ENCODE measurements around the gene KCNB1. TPM values are rescaled to one million over a fixed set of nuclear protein-coding genes. Genes with fewer than 3 reads are reported as not detected.
"Not testable (repeated sequence)": the region's sequence is repeated elsewhere in the genome, so short reads cannot be mapped to it uniquely, and the experiment has no call there.

KCNB1 gene
- polyA plus RNA-seq, 10 donors = 5.2 to 15.7 (median 8.2) TPM

- peak in 1 of 3 donors; percentile 67 for DNase-seq
These were observed 156.4 kb downstream of the KCNB1 start for GRCh38 chr20:49326026-49326425.

- DNase-seq = no peak
These were observed 158.2 kb downstream of the KCNB1 start for GRCh38 chr20:49324306-49324705.

GRCh38 chr20:49323622-49324238, 158.7 kb downstream of the KCNB1 start:
- DNase-seq = peak in 2 of 3 donors; percentile 49 to 70

- peak in 1 of 3 donors; percentile 46 for DNase-seq
These were observed 162.0 kb downstream of the KCNB1 start for GRCh38 chr20:49320460-49320859.

GRCh38 chr20:49319208-49319809, 163.2 kb downstream of the KCNB1 start:
- DNase-seq = no peak

- DNase-seq = no peak
These were observed 163.8 kb downstream of the KCNB1 start for GRCh38 chr20:49318430-49319207.

- no peak for DNase-seq
These were observed 164.4 kb downstream of the KCNB1 start for GRCh38 chr20:49318091-49318429.

- DNase-seq = no peak
These were observed 165.8 kb downstream of the KCNB1 start for GRCh38 chr20:49316704-49317103.

GRCh38 chr20:49315580-49315979, 166.9 kb downstream of the KCNB1 start:
- no peak for DNase-seq

GRCh38 chr20:49314052-49314451, 168.4 kb downstream of the KCNB1 start:
- not testable (repeated sequence) for DNase-seq

Other genes with a start within 250 kb of the KCNB1 start
- gene ZNFX1, start 204.6 kb downstream of the KCNB1 start, polyA plus RNA-seq (ENCODE audit: insufficient read length in 10 of 10) = 10 to 100 TPM in 7 of 10 donors, 1 to 10 TPM in 3; 9.2 to 12.3 (median 10.7) TPM
- 10 to 100 TPM; 24.8 to 39.0 (median 28.7) TPM for gene PTGIS, start 85.5 kb upstream of the KCNB1 start, polyA plus RNA-seq (ENCODE audit: insufficient read length in 10 of 10)
- gene B4GALT5, start 231.2 kb upstream of the KCNB1 start, polyA plus RNA-seq (ENCODE audit: insufficient read length in 10 of 10) = 10 to 100 TPM; 31.7 to 40.5 (median 34.7) TPM